Ramos (cell line): ENCODE data around the gene RHBG.

Source experiments
- in situ Hi-C: fragments of 300-500 bp; cut with MboI; formaldehyde crosslinking; loops from one replicate; pipeline ENCODE4 v1.14.3; 2022; ENCODE audit warnings: low sequenced_read_pairs; ENCODE audit not compliant: unreplicated experiment

Gene RHBG

GRCh38 chr1:156384658-156385057, 15.6 kb downstream of the RHBG start:
- in situ Hi-C loops: loop anchor here (5.0 kb wide), 2 partner anchors 58 to 223 kb away; no protein-coding TSS in a partner anchor

GRCh38 chr1:156385534-156386031, 16.6 kb downstream of the RHBG start:
- in situ Hi-C loops: loop anchor here (5.0 kb wide), 1 partner anchor 222 kb away; no protein-coding TSS in a partner anchor

- in situ Hi-C loops: loop anchor here (5.0 kb wide), 1 partner anchor 221 kb away; no protein-coding TSS in a partner anchor
Measured at GRCh38 chr1:156386134-156386901, 17.3 kb downstream of the RHBG start.

GRCh38 chr1:156386949-156387869, 18.2 kb downstream of the RHBG start:
- in situ Hi-C loops: loop anchor here (5.0 kb wide), 1 partner anchor 220 kb away; no protein-coding TSS in a partner anchor

GRCh38 chr1:156387870-156388173, 18.8 kb downstream of the RHBG start:
- in situ Hi-C loops: loop anchor here (5.0 kb wide), 1 partner anchor 219 kb away; no protein-coding TSS in a partner anchor

GRCh38 chr1:156388174-156389137, 19.4 kb downstream of the RHBG start:
- in situ Hi-C loops: loop anchor here (5.0 kb wide), 1 partner anchor 219 kb away; no protein-coding TSS in a partner anchor

- in situ Hi-C loops: loop anchor here (5.0 kb wide), 1 partner anchor 218 kb away; no protein-coding TSS in a partner anchor
Measured at GRCh38 chr1:156389311-156389710, 20.3 kb downstream of the RHBG start.

GRCh38 chr1:156390469-156391365, 21.7 kb downstream of the RHBG start:
- in situ Hi-C loops: no loop called here

- in situ Hi-C loops: no loop called here
Measured at GRCh38 chr1:156391366-156391677, 22.3 kb downstream of the RHBG start.

- in situ Hi-C loops: no loop called here
Measured at GRCh38 chr1:156391701-156392100, 22.7 kb downstream of the RHBG start.

- in situ Hi-C loops: no loop called here
Measured at GRCh38 chr1:156392452-156392853, 23.4 kb downstream of the RHBG start.

- in situ Hi-C loops: no loop called here
Measured at GRCh38 chr1:156393095-156393494, 24.1 kb downstream of the RHBG start.

GRCh38 chr1:156394082-156394481, 25.1 kb downstream of the RHBG start:
- in situ Hi-C loops: no loop called here

- in situ Hi-C loops: no loop called here
Measured at GRCh38 chr1:156394835-156395461, 25.9 kb downstream of the RHBG start.

- in situ Hi-C loops: no loop called here
Measured at GRCh38 chr1:156399355-156400125, 30.5 kb downstream of the RHBG start.

- in situ Hi-C loops: no loop called here
Measured at GRCh38 chr1:156400191-156400935, 31.4 kb downstream of the RHBG start.

GRCh38 chr1:156401041-156401574, 32.1 kb downstream of the RHBG start:
- in situ Hi-C loops: no loop called here
